Epithelial cell of proximal tubule (primary cell): Measurements from ENCODE around the gene APP. TPM values are rescaled to one million over a fixed set of nuclear protein-coding genes. Genes with fewer than 3 reads are reported as not detected.

Experiments used
- DNase-seq: peaks from one replicate; pipeline ENCODE4 v3.0.0-alpha.2; 2011; ENCODE audit warnings: low read depth
- H3K4me3 ChIP-seq: 2 replicates; pipeline ENCODE4 v1.5.1; 2011; ENCODE audit warnings: low read depth, mild to moderate bottlenecking, low read length
- CTCF ChIP-seq: conservative IDR thresholded peaks from 2 replicates; pipeline ENCODE4 v1.5.1; 2012; ENCODE audit warnings: low read depth, mild to moderate bottlenecking, low read length
- total RNA-seq: library from RNA; depleted of rRNA; stranded (reverse); fragments of >200 nt; gene quantifications from 2 replicates; pipeline ENCODE4 v1.2.3, GENCODE V29; 2015

The APP gene
- total RNA-seq, 1 donor from 2014 or later: 510 TPM

GRCh38 chr21:26077521-26077920 is 93.0 kb downstream of the APP start:
- TF ChIP-seq CTCF: no peak
- DNase-seq: no peak
- no peak overlapping the region for H3K4me3 ChIP-seq

GRCh38 chr21:26072666-26073615 is 97.6 kb downstream of the APP start:
- no peak overlapping the region for H3K4me3 ChIP-seq
- peak; percentile 18 for DNase-seq
- TF ChIP-seq CTCF: no peak

GRCh38 chr21:26070822-26071425 is 99.6 kb downstream of the APP start:
- TF ChIP-seq CTCF: no peak
- H3K4me3 ChIP-seq: peak overlapping the region; percentile 2
- peak; percentile 15 for DNase-seq

GRCh38 chr21:26070121-26070520 is 100.4 kb downstream of the APP start:
- H3K4me3 ChIP-seq: no peak overlapping the region
- TF ChIP-seq CTCF: no peak
- DNase-seq: no peak

GRCh38 chr21:26068776-26069175 is 101.8 kb downstream of the APP start:
- no peak for DNase-seq
- no peak overlapping the region for H3K4me3 ChIP-seq
- no peak for TF ChIP-seq CTCF

- H3K4me3 ChIP-seq: no peak overlapping the region
- no peak for TF ChIP-seq CTCF
- no peak for DNase-seq
These were observed 102.6 kb downstream of the APP start for GRCh38 chr21:26067836-26068594.
